Activated B cell treated with CpG ODN at 0.5 μM for 24 hours (primary cell): ENCODE measurements around the gene APBB2. TPM values are rescaled to one million over a fixed set of nuclear protein-coding genes. Genes with fewer than 3 reads are reported as not detected.
"Not testable (repeated sequence)": the region's sequence is repeated elsewhere in the genome, so short reads cannot be mapped to it uniquely, and the experiment has no call there.

ENCODE experiments used
- ATAC-seq: fragments of 200-7000 bp; cut with Tn5 transposase; one replicate; pipeline ENCODE4 v1.10.0; 2021; ENCODE audit warnings: low read depth, mild to moderate bottlenecking, moderate library complexity
- CTCF ChIA-PET: fragments of 350-600 bp; sonication (Branson Sonifier 250); formaldehyde crosslinking; loops from one replicate; lab custom pipeline; 2021; ENCODE audit warnings: antibody characterized with exemption; lab: Charles Lee
- POLR2A ChIA-PET: fragments of 350-600 bp; sonication (Branson Sonifier 250); formaldehyde crosslinking; loops from one replicate; lab custom pipeline; 2021; ENCODE audit warnings: antibody characterized with exemption; lab: Charles Lee
- DNase-seq: peaks from one replicate; pipeline ENCODE4 v3.0.0; 2022
- H3K27ac Mint-ChIP-seq: one replicate; pipeline ENCODE4 v1.8.0; 2020; ENCODE audit warnings: mixed read lengths
- H3K27me3 Mint-ChIP-seq: one replicate; pipeline ENCODE4 v1.8.0; 2021; ENCODE audit warnings: mixed read lengths
- H3K36me3 Mint-ChIP-seq: one replicate; pipeline ENCODE4 v1.8.0; 2021; ENCODE audit warnings: low read depth, mixed read lengths
- H3K4me1 Mint-ChIP-seq: one replicate; pipeline ENCODE4 v1.8.0; 2021; ENCODE audit warnings: mixed read lengths
- H3K4me3 Mint-ChIP-seq: one replicate; pipeline ENCODE4 v1.8.0; 2020; ENCODE audit warnings: mild to moderate bottlenecking, mixed read lengths
- H3K9me3 Mint-ChIP-seq: one replicate; pipeline ENCODE4 v1.8.0; 2020; ENCODE audit warnings: mixed read lengths
- intact Hi-C: fragments of 100-400 bp; cut with micrococcal nuclease; formaldehyde crosslinking; loops from one replicate; pipeline ENCODE4 v1.15.1; 2024
- total RNA-seq: library from RNA; stranded (reverse); gene quantifications from 2 replicates; pipeline ENCODE4 v1.2.3, GENCODE V29; 2022
- TF ChIP-seq, protein P1 (sequence below): fragments of 200-600 bp; IDR thresholded peaks from one replicate; pipeline ENCODE4 v1.8.0; 2022; ENCODE audit warnings: antibody characterized with exemption, mild to moderate bottlenecking

Gene APBB2
- total RNA-seq, 1 donor from 2014 or later, result 3.7 TPM

DNA sequence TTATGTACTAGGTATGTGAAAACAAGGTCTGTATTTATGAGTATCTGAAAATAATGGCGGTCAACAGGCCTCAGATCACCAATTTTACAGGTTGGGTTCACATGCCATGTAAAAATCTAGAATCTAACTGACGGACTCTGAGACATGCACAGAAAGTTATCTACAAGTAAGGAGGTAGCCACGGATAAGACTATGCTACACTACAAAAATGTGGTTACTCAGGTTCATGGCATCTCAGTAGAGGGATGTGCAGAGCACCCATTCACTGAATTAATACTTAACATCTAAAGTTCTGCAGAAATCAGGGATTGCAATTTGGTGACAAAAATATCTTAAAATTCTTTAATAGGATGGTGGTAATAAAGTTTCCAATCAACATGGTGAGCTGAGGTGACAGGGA, 155.9 kb downstream of the APBB2 start:
- H3K9me3 Mint-ChIP-seq, result peaks cover 5% of the 10 kb centered on the region
- intact Hi-C loops, result no loop called here
- H3K27ac Mint-ChIP-seq, result no peak overlapping the region
- TF ChIP-seq, protein P1, sequence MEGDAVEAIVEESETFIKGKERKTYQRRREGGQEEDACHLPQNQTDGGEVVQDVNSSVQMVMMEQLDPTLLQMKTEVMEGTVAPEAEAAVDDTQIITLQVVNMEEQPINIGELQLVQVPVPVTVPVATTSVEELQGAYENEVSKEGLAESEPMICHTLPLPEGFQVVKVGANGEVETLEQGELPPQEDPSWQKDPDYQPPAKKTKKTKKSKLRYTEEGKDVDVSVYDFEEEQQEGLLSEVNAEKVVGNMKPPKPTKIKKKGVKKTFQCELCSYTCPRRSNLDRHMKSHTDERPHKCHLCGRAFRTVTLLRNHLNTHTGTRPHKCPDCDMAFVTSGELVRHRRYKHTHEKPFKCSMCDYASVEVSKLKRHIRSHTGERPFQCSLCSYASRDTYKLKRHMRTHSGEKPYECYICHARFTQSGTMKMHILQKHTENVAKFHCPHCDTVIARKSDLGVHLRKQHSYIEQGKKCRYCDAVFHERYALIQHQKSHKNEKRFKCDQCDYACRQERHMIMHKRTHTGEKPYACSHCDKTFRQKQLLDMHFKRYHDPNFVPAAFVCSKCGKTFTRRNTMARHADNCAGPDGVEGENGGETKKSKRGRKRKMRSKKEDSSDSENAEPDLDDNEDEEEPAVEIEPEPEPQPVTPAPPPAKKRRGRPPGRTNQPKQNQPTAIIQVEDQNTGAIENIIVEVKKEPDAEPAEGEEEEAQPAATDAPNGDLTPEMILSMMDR, result no peak
- H3K36me3 Mint-ChIP-seq, result no peaks in the 10 kb centered on the region
- CTCF ChIA-PET, result no interaction called here
- H3K4me1 Mint-ChIP-seq, result no peaks in the 10 kb centered on the region
- ATAC-seq, result no peak
- POLR2A ChIA-PET, result no interaction called here
- peaks cover 9% of the 10 kb centered on the region for H3K27me3 Mint-ChIP-seq
- no peak overlapping the region for H3K4me3 Mint-ChIP-seq
- no peak for DNase-seq

DNA sequence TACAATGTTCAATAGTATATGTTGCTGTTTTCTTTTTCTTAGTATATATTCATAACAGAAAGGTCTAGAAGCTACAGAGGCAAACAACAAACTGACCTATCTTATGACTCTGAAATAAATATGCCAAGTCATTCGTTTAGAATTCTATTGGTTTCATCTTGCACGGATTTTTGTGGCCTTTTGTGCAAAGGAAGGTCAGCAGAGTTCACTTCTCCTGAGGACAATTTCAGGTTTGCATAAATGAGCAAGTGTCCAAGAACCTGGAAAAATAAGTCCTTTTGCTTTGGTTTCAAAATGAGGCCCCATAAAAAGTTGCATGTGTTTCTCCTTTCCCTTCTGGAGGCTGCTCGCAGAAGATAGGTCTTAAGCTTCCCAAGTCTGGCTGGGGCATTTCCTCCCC, 156.9 kb downstream of the APBB2 start:
- TF ChIP-seq, protein P1, result no peak
- intact Hi-C loops, result no loop called here
- DNase-seq, result no peak
- no peak overlapping the region for H3K27ac Mint-ChIP-seq
- H3K4me3 Mint-ChIP-seq, result no peak overlapping the region
- H3K36me3 Mint-ChIP-seq, result no peaks in the 10 kb centered on the region
- no peak for ATAC-seq
- H3K27me3 Mint-ChIP-seq, result peaks cover 9% of the 10 kb centered on the region
- H3K4me1 Mint-ChIP-seq, result no peaks in the 10 kb centered on the region
- H3K9me3 Mint-ChIP-seq, result peaks cover 5% of the 10 kb centered on the region
- POLR2A ChIA-PET, result no interaction called here
- CTCF ChIA-PET, result no interaction called here

DNA sequence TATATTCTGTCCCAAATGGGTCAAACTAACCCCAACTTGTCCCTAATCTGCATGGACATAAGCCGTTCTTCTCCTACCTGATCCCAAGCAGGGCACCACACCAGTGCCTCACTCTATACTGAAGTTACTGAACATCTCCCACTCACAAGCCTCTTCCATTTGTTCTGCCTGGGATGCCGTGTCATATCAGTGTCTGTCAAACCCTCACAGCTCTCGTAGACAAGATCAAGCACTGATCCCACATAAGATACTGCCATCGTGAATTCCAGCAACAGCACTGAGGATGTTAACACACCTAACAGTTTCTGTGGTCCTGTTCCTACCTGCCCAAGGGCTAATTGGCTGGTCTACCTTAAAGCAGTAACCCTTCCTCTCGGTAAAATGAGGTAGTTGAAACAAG, 162.1 kb downstream of the APBB2 start:
- intact Hi-C loops, result no loop called here
- Mint-ChIP-seq H3K9me3 (peaks cover 2% of the 10 kb centered on the region), H3K27me3 (peaks cover 9% of the 10 kb centered on the region), H3K4me1 (no peaks in the 10 kb centered on the region), H3K36me3 (no peaks in the 10 kb centered on the region), H3K4me3 (no peak overlapping the region), H3K27ac (no peak overlapping the region)
- ATAC-seq, result no peak
- ChIA-PET POLR2A (no interaction called here), CTCF (no interaction called here)
- no peak for DNase-seq
- TF ChIP-seq, protein P1, result no peak

DNA sequence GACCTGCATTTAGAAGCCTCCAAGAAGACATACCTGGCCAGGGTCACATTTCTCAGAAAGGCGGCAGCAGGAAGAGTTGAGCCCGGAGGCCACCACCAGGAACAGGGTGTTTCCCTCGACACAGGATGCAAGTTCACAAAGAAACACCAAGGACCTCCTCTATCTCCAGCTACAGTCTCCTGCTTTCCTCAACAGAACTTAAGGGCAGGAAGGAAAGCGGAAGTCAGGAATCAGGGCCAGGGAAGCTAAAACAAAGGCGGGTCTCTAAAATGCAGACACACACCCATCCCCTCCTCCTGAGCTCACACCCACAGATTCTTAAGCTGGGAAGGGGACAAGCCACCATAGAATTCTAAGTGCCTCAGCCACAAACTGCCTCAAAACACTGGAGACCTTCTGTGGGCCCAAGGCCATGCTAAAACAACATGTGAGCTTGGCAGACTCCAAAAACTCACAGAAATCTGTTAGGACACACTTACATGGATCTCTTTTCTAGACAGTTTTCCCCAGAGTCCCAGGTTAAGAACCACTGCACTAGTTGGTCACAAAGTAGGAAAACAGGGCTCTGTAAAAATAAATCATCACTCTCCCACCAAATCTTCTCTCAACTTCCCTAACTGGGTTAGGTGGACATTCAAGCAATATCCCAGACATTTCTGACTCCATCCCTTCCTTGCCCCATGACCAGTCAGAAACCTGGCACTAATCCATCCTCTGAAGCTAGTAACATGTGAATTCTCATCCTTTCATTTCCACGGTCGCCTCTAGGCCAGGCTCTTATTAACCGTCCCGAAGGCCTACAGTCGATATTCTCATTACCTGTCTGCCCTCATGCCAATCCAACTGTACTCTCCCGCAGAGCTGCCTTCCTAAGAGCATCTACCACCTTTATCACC, 163.2 kb downstream of the APBB2 start:
- DNase-seq (no peak), ATAC-seq (no peak)
- ChIA-PET CTCF (no interaction called here), POLR2A (no interaction called here)
- TF ChIP-seq, protein P1, result no peak
- intact Hi-C loops, result no loop called here
- Mint-ChIP-seq H3K27ac (no peak overlapping the region), H3K9me3 (peaks cover 2% of the 10 kb centered on the region), H3K36me3 (no peaks in the 10 kb centered on the region), H3K27me3 (peaks cover 6% of the 10 kb centered on the region), H3K4me3 (no peak overlapping the region), H3K4me1 (no peaks in the 10 kb centered on the region)

DNA sequence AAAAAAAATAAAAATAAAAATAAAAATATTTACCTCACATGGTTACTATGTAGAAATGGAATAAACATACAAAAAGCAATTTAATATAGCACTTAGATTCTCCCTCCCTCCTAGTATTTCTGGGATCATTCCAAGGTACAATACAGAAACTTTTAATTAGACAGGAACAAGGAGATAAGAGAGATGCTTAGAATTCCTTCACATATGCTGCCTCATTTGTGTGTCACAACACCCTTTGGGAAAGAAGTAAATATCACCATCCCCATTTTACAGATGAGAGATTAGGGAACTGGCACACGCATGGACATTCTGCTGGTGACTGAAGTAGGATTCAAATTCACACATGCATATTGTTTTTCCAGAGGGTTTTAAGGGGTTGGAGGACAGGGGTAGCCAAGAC, 164.2 kb downstream of the APBB2 start:
- ChIA-PET POLR2A (no interaction called here), CTCF (no interaction called here)
- no peak for DNase-seq
- H3K27me3 Mint-ChIP-seq, result peaks cover 5% of the 10 kb centered on the region
- H3K27ac Mint-ChIP-seq, result no peak overlapping the region
- no peak for ATAC-seq
- TF ChIP-seq, protein P1, result no peak
- H3K4me3 Mint-ChIP-seq, result no peak overlapping the region
- no peaks in the 10 kb centered on the region for H3K36me3 Mint-ChIP-seq
- no peaks in the 10 kb centered on the region for H3K4me1 Mint-ChIP-seq
- intact Hi-C loops, result no loop called here
- peaks cover 4% of the 10 kb centered on the region for H3K9me3 Mint-ChIP-seq

DNA sequence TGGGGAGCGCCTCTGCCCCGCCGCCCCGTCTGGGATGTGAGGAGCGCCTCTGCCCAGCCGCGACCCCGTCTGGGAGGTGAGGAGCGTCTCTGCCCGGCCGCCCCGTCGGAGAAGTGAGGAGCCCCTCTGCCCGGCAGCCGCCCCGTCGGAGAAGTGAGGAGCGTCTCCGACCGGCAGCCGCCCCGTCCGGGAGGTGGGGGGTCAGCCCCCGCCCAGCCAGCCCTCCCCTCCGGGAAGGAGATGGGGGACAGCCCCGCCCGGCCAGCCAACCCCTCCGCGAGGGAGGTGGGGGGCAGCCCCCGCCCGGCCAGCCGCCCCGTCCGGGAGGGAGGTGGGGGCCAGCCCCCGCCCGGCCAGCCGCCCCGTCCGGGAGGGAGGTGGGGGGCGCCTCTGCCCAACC, 165.2 kb downstream of the APBB2 start:
- H3K36me3 Mint-ChIP-seq, intact Hi-C loops, CTCF ChIA-PET, ATAC-seq, H3K27ac Mint-ChIP-seq, DNase-seq, H3K4me1 Mint-ChIP-seq, POLR2A ChIA-PET, H3K4me3 Mint-ChIP-seq, H3K27me3 Mint-ChIP-seq: not testable (repeated sequence)
- peaks cover 12% of the 10 kb centered on the region for H3K9me3 Mint-ChIP-seq
